Stomach (tissue), 9 donors: ENCODE measurements around the gene ATP7B. TPM values are rescaled to one million over a fixed set of nuclear protein-coding genes. Genes with fewer than 3 reads are reported as not detected.

Source experiments
- DNase-seq, 2 donors: peaks; one replicate each; pipeline versions ENCODE4 v3.0.0 to v3.0.0-alpha.2; 2013 to 2019
- H3K27ac ChIP-seq, 5 donors: fragments of 200-600 bp in 4 of 5; sonication (generic) in 4 of 5; one replicate each; pipeline ENCODE4 v1.5.1; 2013 to 2019; ENCODE audit warnings: mild to moderate bottlenecking in 1 of 5, moderate library complexity in 1 of 5
- H3K27me3 ChIP-seq, 3 donors: fragments of 200-600 bp; sonication (generic); one replicate each; pipeline ENCODE4 v1.5.1; 2017 to 2019; ENCODE audit warnings: mixed run types in 1 of 3
- H3K36me3 ChIP-seq, 4 donors: fragments of 200-600 bp; sonication (generic); 1 replicate in 3 of 4; 2 replicates in 1 of 4; pipeline ENCODE4 v1.5.1; 2016 to 2019
- H3K4me1 ChIP-seq, 4 donors: fragments of 200-600 bp; sonication (generic); one replicate each; pipeline ENCODE4 v1.5.1; 2016 to 2019
- H3K4me3 ChIP-seq, 4 donors: fragments of 200-600 bp; sonication (generic) in 3 of 4; one replicate each; pipeline ENCODE4 v1.5.1; 2016 to 2019; ENCODE audit warnings: mild to moderate bottlenecking in 1 of 4
- H3K9me3 ChIP-seq, 4 donors: fragments of 200-600 bp; sonication (generic); one replicate each; pipeline ENCODE4 v1.5.1; 2016 to 2019
- CTCF ChIP-seq, 7 experiments: fragments of 450-650 bp in 4 of 7; fragments of 200-600 bp in 3 of 7; sonication (generic) in 3 of 7; IDR thresholded peaks; one replicate each; pipeline ENCODE4 v1.5.1; 2016 to 2019; ENCODE audit warnings: antibody characterized with exemption in 7 of 7, control low read depth in 2 of 7, mild to moderate bottlenecking in 1 of 7
- EP300 ChIP-seq: sonication (generic); formaldehyde crosslinking; IDR thresholded peaks from one replicate; pipeline ENCODE4 v1.6.1; 2017; ENCODE audit warnings: antibody characterized with exemption
- POLR2A ChIP-seq, 4 donors: fragments of 450-650 bp; IDR thresholded peaks; one replicate each; pipeline ENCODE4 v1.6.1; 2016; ENCODE audit warnings: antibody characterized with exemption in 4 of 4, control low read depth in 2 of 4, mild to moderate bottlenecking in 1 of 4, moderate library complexity in 1 of 4
- POLR2AphosphoS5 ChIP-seq, 3 donors: sonication (generic); formaldehyde crosslinking; IDR thresholded peaks; one replicate each; pipeline ENCODE4 v1.6.1; 2016; ENCODE audit warnings: antibody characterized with exemption in 3 of 3
- WGBS, 5 donors: extraction: QIAGEN DNeasy Blood & Tissue Kit in 3 of 5; methylation state at CpG; one replicate each; pipeline versions ENCODE4 v1.1.5 to v1.1.7; 2013 to 2018; 5-methylcytosine and 5-hydroxymethylcytosine counted together
- intact Hi-C: fragments of 100-400 bp; cut with DNase I; formaldehyde crosslinking; loops from one replicate; pipeline ENCODE4 v1.15.1; 2023; ENCODE audit warnings: low total_unique reads
- polyA plus RNA-seq, 3 donors: library from polyadenylated mRNA; stranded (reverse); fragments of 200-250 nt; gene quantifications; one replicate each; pipeline ENCODE4 v1.2.3, GENCODE V29; 2013
- total RNA-seq, 5 donors: library from RNA; depleted of rRNA; stranded (reverse); fragments of >200 nt; gene quantifications; one replicate each; pipeline versions ENCODE4 v1.1.0 to v1.2.3, GENCODE V29; 2014 to 2016
- donor health status: healthy with polysubstance abuse.
- donor health status: Bipolar disorder and iron deficiency.
- donor health status: healthy.

Gene ATP7B
- total and polyA plus RNA-seq, 8 donors, result 0.62 to 21.0 (median 4.6) TPM

DNA sequence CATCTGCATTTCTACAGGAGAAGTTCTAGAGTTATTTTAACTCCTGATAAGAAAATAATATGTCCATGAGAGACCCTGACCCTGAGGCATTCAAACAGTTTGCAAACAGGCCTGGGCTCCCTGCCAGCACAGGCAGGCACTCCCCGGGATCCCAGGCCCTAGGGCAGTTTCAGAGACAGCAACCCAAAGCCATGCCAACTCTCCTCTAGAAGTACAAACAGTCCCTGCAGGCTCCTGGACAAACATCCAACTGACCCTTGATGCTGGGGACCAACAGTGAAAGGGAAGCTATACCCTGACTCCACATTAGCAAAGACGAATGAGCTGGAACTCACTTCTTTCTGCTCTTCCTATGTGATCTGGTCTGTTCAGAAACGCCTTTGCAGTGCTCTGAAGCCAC lies 104.7 kb downstream of the ATP7B start:
- Histone ChIP-seq H3K4me3 (no peak overlapping the region), H3K36me3 (no peaks in the 10 kb centered on the region), H3K4me1 (peaks cover 0 to 13% (median 7%) of the 10 kb centered on the region in 4 donors), H3K9me3 (no peaks in the 10 kb centered on the region), H3K27ac (peak overlapping the region in 2 of 5 donors; percentile 20), H3K27me3 (no peaks in the 10 kb centered on the region)
- 27 to 49% (median 44%) methylated on average over 3 of the region's 3 CpGs for WGBS, 5 donors
- intact Hi-C loops, result no loop called here
- TF ChIP-seq EP300, result no peak
- TF ChIP-seq CTCF (IDR thresholded peaks at IDR 0.05), result no peak
- TF ChIP-seq POLR2A (IDR thresholded peaks at IDR 0.05), result no peak
- TF ChIP-seq POLR2AphosphoS5 (IDR thresholded peaks at IDR 0.05), result no peak
- DNase-seq, result peak; percentile 25 to 74

DNA sequence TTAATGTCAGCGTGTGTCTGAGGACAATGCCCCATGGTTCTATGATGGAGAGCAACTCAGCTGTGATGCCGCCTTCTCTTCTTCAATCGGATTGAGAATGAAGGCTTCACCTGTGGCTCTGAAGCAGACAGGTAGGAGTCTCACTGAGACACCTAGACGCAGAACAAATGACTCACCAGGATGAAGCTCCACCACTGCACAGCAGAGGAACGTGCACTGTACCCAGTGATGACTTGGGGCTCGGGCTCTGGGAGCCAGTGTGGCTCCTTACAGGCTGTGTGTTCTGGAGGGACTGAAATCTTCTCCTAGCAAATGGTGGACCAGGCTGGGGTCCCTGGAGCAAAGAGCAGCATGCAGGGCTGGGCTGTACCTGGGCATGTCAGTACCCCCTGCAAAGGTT lies 105.5 kb downstream of the ATP7B start:
- WGBS, 5 donors, result 79 to 97% (median 93%) methylated on average over 6 of the region's 6 CpGs
- intact Hi-C loops, result no loop called here
- no peak overlapping the region for H3K27ac ChIP-seq
- no peak overlapping the region for H3K4me3 ChIP-seq
- H3K27me3 ChIP-seq, result no peaks in the 10 kb centered on the region
- TF ChIP-seq CTCF (IDR thresholded peaks at IDR 0.05) (no peak), POLR2A (IDR thresholded peaks at IDR 0.05) (no peak), POLR2AphosphoS5 (IDR thresholded peaks at IDR 0.05) (no peak), EP300 (no peak)
- no peaks in the 10 kb centered on the region for H3K9me3 ChIP-seq
- no peak for DNase-seq
- no peaks in the 10 kb centered on the region for H3K36me3 ChIP-seq
- peaks cover 0 to 13% (median 7%) of the 10 kb centered on the region in 4 donors for H3K4me1 ChIP-seq

GRCh38 chr13:51902776-51903175 lies 108.5 kb downstream of the ATP7B start:
- WGBS, 5 donors, result 74 to 83% (median 81%) methylated on average over 4 of the region's 4 CpGs
- Histone ChIP-seq H3K9me3 (no peaks in the 10 kb centered on the region), H3K4me3 (no peak overlapping the region), H3K27me3 (no peaks in the 10 kb centered on the region), H3K4me1 (peaks cover 0 to 13% (median 7%) of the 10 kb centered on the region in 4 donors), H3K36me3 (no peaks in the 10 kb centered on the region), H3K27ac (no peak overlapping the region)
- intact Hi-C loops, result no loop called here
- TF ChIP-seq POLR2AphosphoS5 (IDR thresholded peaks at IDR 0.05) (no peak), EP300 (no peak), CTCF (IDR thresholded peaks at IDR 0.05) (no peak), POLR2A (IDR thresholded peaks at IDR 0.05) (no peak)
- DNase-seq, result no peak

- Histone ChIP-seq H3K36me3 (no peaks in the 10 kb centered on the region), H3K9me3 (no peaks in the 10 kb centered on the region), H3K4me1 (no peaks in the 10 kb centered on the region), H3K27ac (no peak overlapping the region), H3K27me3 (no peaks in the 10 kb centered on the region), H3K4me3 (no peak overlapping the region)
- intact Hi-C loops, result no loop called here
- 71 to 93% (median 81%) methylated on average over 1 of the region's 1 CpG for WGBS, 5 donors
- TF ChIP-seq POLR2A (IDR thresholded peaks at IDR 0.05) (no peak), EP300 (no peak), POLR2AphosphoS5 (IDR thresholded peaks at IDR 0.05) (no peak), CTCF (IDR thresholded peaks at IDR 0.05) (no peak)
- no peak for DNase-seq
These were observed 110.8 kb downstream of the ATP7B start for GRCh38 chr13:51900471-51900870.
